Skeletal muscle tissue (tissue), 4 donors: ENCODE results near the gene KRR1. TPM values are rescaled to one million over a fixed set of nuclear protein-coding genes. Genes with fewer than 3 reads are reported as not detected.

Source experiments
- H3K27ac ChIP-seq: one replicate; pipeline ENCODE4 v1.7.0; 2013; ENCODE audit warnings: mild to moderate bottlenecking, low read depth, low read length, inconsistent platforms
- H3K27me3 ChIP-seq, 3 donors: one replicate each; pipeline ENCODE4 v1.7.0; 2013; ENCODE audit warnings: low read length in 3 of 3; ENCODE audit not compliant: control insufficient read depth in 3 of 3, insufficient read depth in 3 of 3
- H3K36me3 ChIP-seq, 3 donors: one replicate each; pipeline ENCODE4 v1.7.0; 2013; ENCODE audit warnings: low read length in 3 of 3; ENCODE audit not compliant: control insufficient read depth in 3 of 3, insufficient read depth in 3 of 3
- H3K4me1 ChIP-seq, 3 donors: one replicate each; pipeline ENCODE4 v1.7.0; 2013; ENCODE audit warnings: low read length in 3 of 3, mild to moderate bottlenecking in 3 of 3; ENCODE audit not compliant: control insufficient read depth in 3 of 3, insufficient read depth in 3 of 3
- H3K4me3 ChIP-seq, 3 donors: one replicate each; pipeline ENCODE4 v1.7.0; 2013; ENCODE audit warnings: low read length in 3 of 3
- H3K9ac ChIP-seq, 3 donors: one replicate each; pipeline ENCODE4 v1.7.0; 2013; ENCODE audit warnings: low read length in 3 of 3, mild to moderate bottlenecking in 3 of 3, moderate library complexity in 2 of 3, low read depth in 1 of 3
- H3K9me3 ChIP-seq, 3 donors: one replicate each; pipeline ENCODE4 v1.7.0; 2013; ENCODE audit warnings: low read length in 3 of 3; ENCODE audit not compliant: control insufficient read depth in 3 of 3
- total RNA-seq: library from RNA; depleted of rRNA; stranded (reverse); fragments of >200 nt; gene quantifications from one replicate; pipeline ENCODE4 v1.2.3, GENCODE V29; 2014
- donor health status: Osteomylitis.

Gene KRR1
- 8.9 TPM for total RNA-seq

DNA sequence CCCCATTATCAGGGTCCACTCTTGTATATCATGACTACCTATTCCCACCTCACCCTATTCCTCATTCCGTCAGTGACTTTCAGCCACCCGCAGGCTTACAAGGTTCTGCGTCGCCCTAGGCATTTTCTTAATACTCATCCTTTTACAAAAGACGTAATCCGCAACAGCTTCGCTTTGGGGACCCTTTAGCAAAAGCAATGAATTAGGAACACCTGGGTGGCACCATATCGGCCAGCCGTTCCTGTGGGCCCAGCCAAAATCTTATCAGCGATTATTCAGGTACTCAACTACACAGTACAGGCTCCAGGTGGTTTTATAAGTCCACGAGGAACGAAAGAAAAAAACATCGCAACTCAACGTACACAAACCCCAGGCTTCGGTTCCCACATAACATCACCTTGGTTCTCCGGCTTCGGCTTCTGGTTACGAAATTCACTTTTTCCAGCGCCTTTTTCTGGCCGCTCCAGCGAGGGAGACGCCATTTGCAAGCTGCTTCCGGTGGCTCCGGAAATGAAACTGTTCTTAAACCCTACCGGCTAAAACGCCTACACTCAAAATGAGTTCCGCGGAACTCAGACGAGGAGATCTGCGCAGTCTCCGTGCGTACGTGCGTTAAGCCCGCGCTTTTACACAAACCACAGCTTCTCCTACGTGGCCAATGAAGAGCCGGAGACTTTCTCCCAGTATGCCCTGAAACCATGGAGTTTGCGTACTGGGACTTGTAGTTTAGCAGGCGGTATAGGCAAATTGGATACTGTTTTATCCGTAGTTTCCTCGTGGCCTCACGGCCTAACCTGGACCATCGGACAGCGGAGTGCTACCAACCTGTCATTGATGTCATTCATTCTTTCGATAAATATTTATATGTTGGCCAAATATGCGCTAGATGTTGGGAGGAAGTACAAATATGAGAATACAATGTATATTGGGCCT is at the start of gene KRR1:
KRR1 (minus strand) TSS at position 494 of the 933 bp plus-strand sequence; CDS start at position 482, 12 bp downstream.
- peaks cover 0 to 4% (median 2%) of the 10 kb centered on the region in 3 donors for H3K36me3 ChIP-seq
- no peaks in the 10 kb centered on the region for H3K9me3 ChIP-seq
- peak within 1 kb of the TSS; percentile 88 to 98 (median 92) for H3K9ac ChIP-seq
- peak within 1 kb of the TSS; percentile 68 for H3K27ac ChIP-seq
- H3K4me3 ChIP-seq: peak within 1 kb of the TSS; percentile 88 to 100 (median 94)
- no peaks in the 10 kb centered on the region for H3K27me3 ChIP-seq
- H3K4me1 ChIP-seq: peaks cover 10 to 13% (median 12%) of the 10 kb centered on the region in 3 donors

DNA sequence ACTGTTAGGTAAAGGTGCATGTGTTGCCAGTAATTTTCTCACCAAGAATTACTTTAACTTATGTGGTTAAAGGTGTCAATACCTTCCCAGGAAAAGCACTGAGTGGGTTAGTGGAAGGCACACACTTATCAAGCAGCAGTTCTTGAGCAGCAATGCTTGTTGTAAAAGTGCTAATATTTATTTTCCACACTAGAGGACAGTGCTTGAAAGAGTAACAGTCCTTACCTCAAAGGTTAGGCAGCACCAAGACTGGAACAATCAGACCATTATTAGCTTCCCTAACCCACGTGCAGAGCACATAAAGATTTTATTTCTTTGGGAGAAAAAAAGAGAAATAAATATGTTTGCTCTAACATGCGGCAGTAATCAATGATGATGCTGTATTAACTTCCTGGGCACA is 48.8 kb upstream of the KRR1 start:
- H3K36me3 ChIP-seq: no peaks in the 10 kb centered on the region
- no peaks in the 10 kb centered on the region for H3K9me3 ChIP-seq
- no peaks in the 10 kb centered on the region for H3K4me1 ChIP-seq
- no peak overlapping the region for H3K27ac ChIP-seq
- no peak overlapping the region for H3K4me3 ChIP-seq
- no peak overlapping the region for H3K9ac ChIP-seq
- no peaks in the 10 kb centered on the region for H3K27me3 ChIP-seq

DNA sequence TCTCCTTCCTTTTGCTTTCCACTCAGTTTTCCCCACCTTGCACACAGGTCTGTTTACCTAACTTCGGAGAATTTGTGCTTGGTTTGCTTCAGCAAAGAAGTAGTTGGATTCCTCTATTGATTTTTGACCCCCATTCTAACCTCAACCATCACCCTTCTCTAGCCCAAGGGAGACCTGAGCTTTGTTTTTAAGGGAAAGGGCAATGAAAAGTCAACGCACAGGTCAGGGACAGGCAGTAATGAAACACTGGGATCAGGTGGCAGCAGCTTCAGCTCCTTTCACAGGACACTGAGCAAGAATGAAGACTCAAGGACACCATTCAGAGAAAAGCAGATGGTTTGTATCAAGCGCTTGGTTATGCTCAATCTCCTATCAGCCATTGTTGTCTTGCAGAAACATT is 46.9 kb upstream of the KRR1 start:
- H3K4me1 ChIP-seq: peaks cover 0 to 4% (median 0%) of the 10 kb centered on the region in 3 donors
- no peaks in the 10 kb centered on the region for H3K36me3 ChIP-seq
- H3K27me3 ChIP-seq: no peaks in the 10 kb centered on the region
- no peak overlapping the region for H3K9ac ChIP-seq
- H3K9me3 ChIP-seq: no peaks in the 10 kb centered on the region
- no peak overlapping the region for H3K27ac ChIP-seq
- no peak overlapping the region for H3K4me3 ChIP-seq

DNA sequence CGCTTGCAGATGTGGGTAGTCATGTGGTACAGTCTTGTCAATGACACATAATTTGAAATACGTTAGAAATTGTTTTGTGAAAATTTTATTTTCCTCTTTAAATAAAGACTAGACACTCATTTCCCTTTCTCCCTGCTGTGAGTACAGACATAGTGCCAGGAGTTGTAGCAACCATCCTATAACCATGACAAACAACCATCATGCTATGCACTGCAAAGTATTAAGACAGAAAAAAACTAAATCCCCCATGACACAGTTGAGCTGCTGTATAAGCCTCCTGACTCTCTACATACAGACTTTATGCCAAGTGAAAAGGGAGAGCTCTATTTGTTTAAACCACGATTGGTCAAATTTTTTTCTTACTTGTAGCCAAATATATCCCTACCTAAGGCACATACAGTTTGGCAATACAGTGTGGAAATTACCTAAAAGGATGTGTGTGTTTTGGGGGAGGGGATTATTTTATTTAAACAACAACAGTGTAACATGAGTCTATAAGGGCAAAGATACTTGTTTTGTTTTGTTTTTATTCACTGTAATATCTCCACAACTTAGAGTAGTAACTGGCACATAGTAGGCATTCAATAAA is 45.0 kb upstream of the KRR1 start:
- Histone ChIP-seq H3K9ac (no peak overlapping the region), H3K27ac (no peak overlapping the region), H3K27me3 (no peaks in the 10 kb centered on the region), H3K4me1 (peaks cover 0 to 4% (median 0%) of the 10 kb centered on the region in 3 donors), H3K9me3 (no peaks in the 10 kb centered on the region), H3K36me3 (no peaks in the 10 kb centered on the region), H3K4me3 (no peak overlapping the region)

DNA sequence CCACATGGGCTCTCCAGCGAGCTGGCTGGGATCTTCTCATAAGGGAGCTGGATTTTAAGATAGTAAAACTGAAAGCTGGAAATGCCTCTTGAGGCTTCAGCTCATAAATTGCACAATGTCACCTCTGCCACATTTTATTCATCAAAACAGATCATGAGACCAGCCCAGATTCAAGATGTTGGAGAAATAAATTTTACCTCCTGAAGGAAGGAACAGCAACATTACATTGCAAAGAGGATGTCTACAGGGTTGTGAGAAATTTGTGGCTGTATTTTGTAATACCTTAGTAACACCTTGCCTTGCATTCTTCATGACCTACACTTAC is 43.1 kb upstream of the KRR1 start:
- no peak overlapping the region for H3K9ac ChIP-seq
- no peaks in the 10 kb centered on the region for H3K27me3 ChIP-seq
- H3K36me3 ChIP-seq: no peaks in the 10 kb centered on the region
- no peak overlapping the region for H3K27ac ChIP-seq
- H3K9me3 ChIP-seq: no peaks in the 10 kb centered on the region
- H3K4me3 ChIP-seq: no peak overlapping the region
- peaks cover 3 to 7% (median 4%) of the 10 kb centered on the region in 3 donors for H3K4me1 ChIP-seq

DNA sequence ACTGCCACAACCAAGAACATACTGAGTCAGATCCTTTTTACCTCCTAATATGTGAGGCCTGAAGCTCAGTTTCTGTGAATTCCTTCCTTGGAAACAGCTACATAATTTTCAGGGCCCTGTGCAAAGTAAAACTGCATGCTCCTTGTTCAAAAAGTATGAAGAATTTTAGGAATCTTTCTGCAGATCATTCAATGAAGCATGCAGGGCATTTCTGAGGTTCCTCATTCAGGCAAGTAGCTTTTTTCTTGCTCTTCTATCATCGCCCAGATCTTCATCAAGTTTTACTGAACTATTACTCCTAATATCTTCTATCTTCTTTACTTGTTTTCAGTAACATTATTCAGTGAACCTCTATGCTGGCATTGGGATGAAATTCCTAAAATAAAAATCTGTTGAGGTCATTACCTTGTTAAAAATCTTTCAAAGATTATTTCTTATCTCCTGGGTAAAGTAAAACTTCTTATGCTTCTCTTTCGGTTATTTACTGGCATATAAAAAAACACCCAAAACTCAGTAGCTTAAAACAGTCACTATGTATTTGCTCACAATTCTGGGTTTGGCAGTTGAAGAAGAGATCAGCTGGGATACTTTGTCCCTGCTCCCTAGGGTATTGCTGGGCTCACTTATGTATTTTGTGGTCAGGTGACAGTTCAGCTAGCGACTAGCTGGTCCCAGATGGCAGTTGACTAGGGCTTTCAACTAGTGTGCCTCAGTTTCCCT is 42.6 kb upstream of the KRR1 start:
- H3K9me3 ChIP-seq: no peaks in the 10 kb centered on the region
- H3K9ac ChIP-seq: no peak overlapping the region
- peaks cover 3 to 7% (median 4%) of the 10 kb centered on the region in 3 donors for H3K4me1 ChIP-seq
- no peak overlapping the region for H3K4me3 ChIP-seq
- H3K36me3 ChIP-seq: no peaks in the 10 kb centered on the region
- no peak overlapping the region for H3K27ac ChIP-seq
- no peaks in the 10 kb centered on the region for H3K27me3 ChIP-seq

DNA sequence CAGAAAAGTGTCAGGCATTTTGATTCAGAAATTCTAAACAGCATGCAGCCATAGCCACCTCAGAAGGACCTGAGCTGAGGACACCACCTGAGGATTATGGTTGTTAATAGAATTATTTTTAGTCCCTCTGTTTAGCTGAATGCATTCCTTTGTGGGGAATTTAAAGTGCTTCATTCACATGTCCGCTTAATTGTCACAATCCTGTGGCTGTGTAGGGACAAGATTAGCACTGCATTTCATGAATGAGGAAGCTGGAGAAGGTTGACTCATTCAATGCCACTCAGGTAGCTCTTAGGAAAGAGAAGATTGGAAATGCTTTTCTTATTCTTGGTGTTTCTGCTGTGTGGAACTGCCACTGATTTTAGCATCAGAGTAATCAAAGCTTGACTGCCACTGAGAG is 42.0 kb upstream of the KRR1 start:
- H3K4me1 ChIP-seq: peaks cover 3 to 7% (median 4%) of the 10 kb centered on the region in 3 donors
- H3K4me3 ChIP-seq: no peak overlapping the region
- H3K27me3 ChIP-seq: no peaks in the 10 kb centered on the region
- H3K9ac ChIP-seq: no peak overlapping the region
- no peaks in the 10 kb centered on the region for H3K36me3 ChIP-seq
- no peaks in the 10 kb centered on the region for H3K9me3 ChIP-seq
- no peak overlapping the region for H3K27ac ChIP-seq

DNA sequence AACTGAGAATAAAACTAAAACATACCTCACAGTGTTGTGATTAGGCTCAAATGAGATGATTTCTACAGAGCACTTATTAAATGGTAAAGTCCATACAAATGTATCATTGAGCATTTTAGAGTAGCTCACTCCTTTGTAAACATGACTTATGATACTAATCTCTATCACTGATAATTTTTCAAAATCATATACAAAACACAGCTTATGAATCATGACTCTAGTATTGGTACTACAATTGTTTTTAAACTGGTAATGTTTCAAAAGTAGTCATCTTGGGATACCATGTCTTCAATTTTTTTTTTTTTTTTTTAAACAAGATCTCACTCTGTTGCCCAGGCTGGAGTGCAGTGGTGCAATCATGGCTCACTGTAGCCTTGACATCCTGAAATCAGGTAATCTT is 40.1 kb upstream of the KRR1 start:
- peaks cover 3 to 7% (median 4%) of the 10 kb centered on the region in 3 donors for H3K4me1 ChIP-seq
- no peak overlapping the region for H3K4me3 ChIP-seq
- H3K27me3 ChIP-seq: no peaks in the 10 kb centered on the region
- no peak overlapping the region for H3K27ac ChIP-seq
- no peaks in the 10 kb centered on the region for H3K36me3 ChIP-seq
- H3K9ac ChIP-seq: no peak overlapping the region
- H3K9me3 ChIP-seq: no peaks in the 10 kb centered on the region

DNA sequence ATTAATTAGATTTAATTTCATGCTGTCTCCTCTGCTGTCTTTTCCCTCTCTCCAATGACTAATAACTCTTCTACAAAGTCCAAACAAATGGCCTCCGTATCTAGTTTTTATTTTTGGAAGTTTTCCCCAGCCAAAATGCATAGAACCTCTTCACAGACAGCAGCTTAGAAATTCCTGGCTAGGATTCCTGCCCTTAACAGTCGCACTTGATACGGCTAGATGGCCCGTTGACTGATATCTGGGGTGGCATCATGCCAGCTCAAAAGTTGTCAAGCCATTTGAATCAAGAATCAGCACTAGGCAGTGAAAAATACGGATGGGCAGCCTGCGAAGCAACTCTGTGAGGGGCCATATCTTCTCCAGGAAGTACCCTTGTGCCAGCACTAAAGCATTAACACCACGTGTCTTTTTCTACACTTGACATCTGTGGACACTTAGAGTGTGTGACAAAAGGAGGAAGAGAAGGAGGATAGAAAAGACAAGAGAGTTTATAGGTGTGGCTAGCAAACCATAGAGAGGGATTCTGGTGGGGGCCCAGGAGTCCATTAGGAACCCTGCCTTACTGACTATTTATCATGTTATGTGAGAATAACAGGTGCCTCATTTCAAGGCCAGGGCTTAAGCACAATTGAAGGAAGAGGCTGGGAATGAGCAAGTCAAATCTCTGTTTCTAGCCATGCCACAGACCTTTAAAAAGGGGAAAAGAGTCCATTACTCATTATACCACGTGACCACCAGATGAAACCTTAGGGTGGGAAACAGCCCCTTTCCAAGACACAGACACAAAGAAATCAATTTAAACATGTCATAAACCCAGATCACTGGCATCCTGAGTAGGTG is 39.2 kb upstream of the KRR1 start:
- no peaks in the 10 kb centered on the region for H3K27me3 ChIP-seq
- no peak overlapping the region for H3K27ac ChIP-seq
- peaks cover 3 to 7% (median 4%) of the 10 kb centered on the region in 3 donors for H3K4me1 ChIP-seq
- H3K36me3 ChIP-seq: no peaks in the 10 kb centered on the region
- H3K9me3 ChIP-seq: no peaks in the 10 kb centered on the region
- no peak overlapping the region for H3K4me3 ChIP-seq
- H3K9ac ChIP-seq: no peak overlapping the region
